Muscle layer of duodenum (tissue), 2 donors: Measurements from ENCODE around the gene MRPL54.
"Not testable (repeated sequence)": the region's sequence is repeated elsewhere in the genome, so short reads cannot be mapped to it uniquely, and the experiment has no call there.

Source experiments
- H3K27ac ChIP-seq: one replicate; pipeline ENCODE4 v1.7.0; 2013; ENCODE audit warnings: mild to moderate bottlenecking, low read length
- H3K27me3 ChIP-seq: one replicate; pipeline ENCODE4 v1.7.0; 2013; ENCODE audit warnings: low read depth, mild to moderate bottlenecking, control low read depth, low read length
- H3K36me3 ChIP-seq, 2 donors: one replicate each; pipeline ENCODE4 v1.7.0; 2013; ENCODE audit warnings: low read length in 2 of 2, control low read depth in 1 of 2, mild to moderate bottlenecking in 1 of 2; ENCODE audit not compliant: insufficient read depth in 2 of 2, control insufficient read depth in 1 of 2
- H3K4me1 ChIP-seq, 2 donors: one replicate each; pipeline ENCODE4 v1.7.0; 2013; ENCODE audit warnings: low read length in 2 of 2, mild to moderate bottlenecking in 2 of 2, control low read depth in 1 of 2, moderate library complexity in 1 of 2; ENCODE audit not compliant: insufficient read depth in 2 of 2, control insufficient read depth in 1 of 2
- H3K4me3 ChIP-seq, 2 donors: one replicate each; pipeline ENCODE4 v1.7.0; 2013; ENCODE audit warnings: low read length in 2 of 2, low read depth in 1 of 2, mild to moderate bottlenecking in 1 of 2
- H3K9me3 ChIP-seq, 2 donors: one replicate each; pipeline ENCODE4 v1.7.0; 2013; ENCODE audit warnings: low read length in 2 of 2, control low read depth in 1 of 2, mild to moderate bottlenecking in 1 of 2; ENCODE audit not compliant: control insufficient read depth in 1 of 2
- donor health status: healthy.

MRPL54 gene

DNA sequence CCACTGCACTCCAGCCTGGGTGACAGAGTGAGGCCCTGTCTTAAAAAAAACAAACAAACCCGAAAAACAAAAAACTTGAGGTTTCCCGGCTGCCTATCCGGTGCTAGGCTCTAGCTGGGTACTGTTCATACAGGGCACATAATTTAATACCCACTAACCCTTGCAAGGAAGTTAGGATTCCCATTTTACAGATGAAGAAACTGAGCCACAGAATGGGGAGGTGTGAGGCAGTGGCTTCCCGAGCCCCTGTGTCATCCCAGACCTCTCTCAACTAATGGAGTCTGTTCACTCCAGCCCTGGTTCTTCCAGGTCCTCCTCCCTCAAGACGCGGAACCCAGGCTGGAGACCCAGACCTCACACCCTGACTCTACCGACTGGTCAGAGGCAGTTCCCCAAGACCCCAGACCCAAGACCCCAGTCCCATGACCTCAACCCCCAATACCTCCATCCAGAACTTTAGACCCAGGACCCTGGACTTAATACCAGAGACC lies 1.6 kb upstream of the MRPL54 start:
- H3K4me3 ChIP-seq, result peak overlapping the region; percentile 89 to 95
- no peaks in the 10 kb centered on the region for H3K27me3 ChIP-seq
- H3K4me1 ChIP-seq, result peaks cover 3 to 40% of the 10 kb centered on the region in 2 donors
- no peaks in the 10 kb centered on the region for H3K9me3 ChIP-seq
- peaks cover 11 to 31% of the 10 kb centered on the region in 2 donors for H3K36me3 ChIP-seq
- peak overlapping the region; percentile 89 for H3K27ac ChIP-seq

DNA sequence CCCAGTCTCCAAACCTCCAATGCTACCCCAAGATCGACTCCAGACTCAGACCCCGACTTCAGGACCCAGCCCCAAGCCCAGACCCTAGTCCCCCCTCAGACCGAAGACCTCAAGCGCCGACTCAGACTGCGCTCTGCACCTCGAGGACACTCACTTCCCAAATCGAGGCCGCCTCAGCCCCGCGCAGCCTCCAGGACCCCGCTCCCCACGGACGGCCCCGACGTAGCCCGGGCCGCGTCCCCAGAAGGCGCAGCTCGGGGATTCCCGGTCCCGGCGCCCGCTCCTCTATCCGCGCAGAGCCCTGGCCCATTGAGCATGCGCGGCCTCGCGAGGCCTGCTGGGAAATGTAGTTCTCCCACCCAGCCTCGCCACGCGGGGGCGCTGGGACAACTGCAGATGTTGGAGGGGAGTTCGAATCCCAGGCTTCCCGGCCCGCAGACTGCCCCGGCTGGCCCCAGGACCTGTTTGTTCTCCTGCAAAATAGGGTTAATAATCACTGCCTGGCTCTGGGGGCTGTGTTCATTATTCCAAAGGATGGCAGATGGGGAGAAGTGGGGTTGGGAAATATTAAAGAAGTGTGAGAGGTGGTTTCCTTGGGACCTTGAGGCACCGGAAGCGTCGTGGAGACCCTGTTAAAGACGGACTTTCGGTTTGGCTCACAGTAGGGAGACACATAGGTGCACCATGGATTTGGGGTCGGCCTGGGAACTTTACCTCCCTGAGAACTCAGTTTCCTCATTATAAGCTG lies 926 bp upstream of the MRPL54 start, which contains the start of gene APBA3:
TSS of gene APBA3 (minus strand) at position 311 of the 748 bp plus-strand sequence. CDS start 1,428 bp downstream, outside the sequence.
- Histone ChIP-seq H3K4me1 (peaks cover 3 to 40% of the 10 kb centered on the region in 2 donors), H3K36me3 (peaks cover 11 to 35% of the 10 kb centered on the region in 2 donors), H3K27me3 (no peaks in the 10 kb centered on the region), H3K9me3 (no peaks in the 10 kb centered on the region), H3K27ac (peak within 1 kb of the TSS; percentile 98), H3K4me3 (peak within 1 kb of the TSS; percentile 89 to 95)

DNA sequence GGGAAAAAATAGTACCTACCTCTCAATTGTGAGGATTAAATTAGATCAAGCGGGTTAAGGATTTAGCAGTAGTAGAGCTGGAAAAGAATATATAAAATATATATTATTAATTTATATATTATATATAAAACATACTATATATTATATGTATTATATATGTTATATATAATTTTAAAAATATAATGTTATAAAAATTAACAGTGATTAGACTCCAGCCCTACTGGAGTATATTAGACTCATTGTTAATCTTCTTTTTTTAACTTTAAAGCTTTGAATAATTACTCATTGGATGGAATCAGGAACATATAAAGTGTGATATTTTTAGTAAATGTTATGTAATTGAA lies 380 bp upstream of the MRPL54 start:
- peaks cover 12 to 39% of the 10 kb centered on the region in 2 donors for H3K36me3 ChIP-seq
- peak overlapping the region in 1 of 2 donors; percentile 89 for H3K4me3 ChIP-seq

DNA sequence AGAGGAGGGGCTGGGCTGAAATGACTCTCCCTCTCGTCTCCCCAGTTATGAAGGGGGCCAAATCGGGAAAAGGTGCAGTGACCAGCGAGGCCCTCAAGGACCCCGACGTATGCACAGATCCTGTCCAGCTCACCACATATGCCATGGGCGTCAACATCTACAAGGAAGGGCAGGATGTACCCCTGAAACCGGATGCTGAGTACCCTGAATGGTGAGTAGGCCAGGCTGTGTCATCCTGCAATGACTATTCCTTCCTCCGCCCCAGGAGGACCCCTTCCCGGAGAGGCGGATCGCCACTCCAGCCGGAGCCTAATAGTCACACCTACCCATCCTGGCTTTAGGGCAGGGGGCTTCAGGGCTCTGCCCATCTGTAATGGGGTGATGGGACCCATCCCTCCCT lies 2.6 kb downstream of the MRPL54 start:
- Histone ChIP-seq H3K27ac (no peak overlapping the region), H3K36me3 (peaks cover 14 to 42% of the 10 kb centered on the region in 2 donors), H3K27me3 (no peaks in the 10 kb centered on the region), H3K4me1 (peaks cover 3 to 21% of the 10 kb centered on the region in 2 donors), H3K9me3 (no peaks in the 10 kb centered on the region), H3K4me3 (no peak overlapping the region)

More for the DNA sequence above, 380 bp upstream of the MRPL54 start:
- H3K9me3 ChIP-seq, result no peaks in the 10 kb centered on the region
- H3K27me3 ChIP-seq, result no peaks in the 10 kb centered on the region
- peak overlapping the region; percentile 98 for H3K27ac ChIP-seq
- peaks cover 3 to 37% of the 10 kb centered on the region in 2 donors for H3K4me1 ChIP-seq

DNA sequence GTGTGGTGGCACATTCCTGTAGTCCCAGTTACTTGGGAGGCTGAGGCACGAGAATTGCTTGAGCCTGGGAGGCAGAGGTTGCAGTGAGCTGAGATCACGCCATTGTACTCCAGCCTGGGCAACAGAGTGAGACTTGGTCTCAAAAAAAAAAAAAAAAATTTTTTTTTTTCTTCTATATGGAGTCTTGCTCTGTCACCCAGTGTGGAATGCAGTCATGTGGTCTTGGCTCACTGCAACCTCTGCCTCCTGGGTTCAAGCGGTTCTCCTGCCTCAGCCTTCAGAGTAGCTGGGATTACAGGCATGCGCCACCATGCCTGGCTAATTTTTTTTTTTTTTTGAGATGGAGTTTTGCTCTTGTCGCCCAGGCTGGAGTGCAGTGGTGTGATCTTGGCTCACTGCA lies 3.3 kb downstream of the MRPL54 start:
- not testable (repeated sequence) for H3K27ac ChIP-seq, H3K4me3 ChIP-seq, H3K9me3 ChIP-seq, H3K27me3 ChIP-seq
- H3K4me1 ChIP-seq, result peaks cover 3 to 15% of the 10 kb centered on the region in 2 donors
- peaks cover 14 to 42% of the 10 kb centered on the region in 2 donors for H3K36me3 ChIP-seq

DNA sequence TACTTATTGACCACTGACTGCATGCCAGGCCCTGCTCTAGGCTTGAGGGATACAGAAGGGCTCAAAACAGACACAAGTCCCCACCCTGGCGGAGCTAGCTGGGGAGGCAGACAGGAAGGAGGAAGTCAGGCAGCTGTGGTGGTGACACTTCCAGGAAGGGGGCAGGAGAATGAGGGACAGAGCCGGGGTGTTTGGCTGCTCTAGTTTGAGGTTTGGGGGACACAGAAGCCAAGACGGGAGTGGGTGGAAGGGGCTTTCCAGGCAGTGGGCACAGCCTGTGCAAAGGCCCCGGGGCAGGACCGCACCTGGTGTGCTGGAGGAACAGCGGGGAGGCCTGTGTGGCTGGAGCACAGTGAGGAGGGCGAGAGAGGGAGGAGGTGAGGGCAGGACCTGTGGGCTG lies 4.0 kb downstream of the MRPL54 start:
- peaks cover 14 to 42% of the 10 kb centered on the region in 2 donors for H3K36me3 ChIP-seq
- no peaks in the 10 kb centered on the region for H3K9me3 ChIP-seq
- no peak overlapping the region for H3K27ac ChIP-seq
- no peaks in the 10 kb centered on the region for H3K27me3 ChIP-seq
- H3K4me1 ChIP-seq, result peaks cover 3 to 12% of the 10 kb centered on the region in 2 donors
- no peak overlapping the region for H3K4me3 ChIP-seq

DNA sequence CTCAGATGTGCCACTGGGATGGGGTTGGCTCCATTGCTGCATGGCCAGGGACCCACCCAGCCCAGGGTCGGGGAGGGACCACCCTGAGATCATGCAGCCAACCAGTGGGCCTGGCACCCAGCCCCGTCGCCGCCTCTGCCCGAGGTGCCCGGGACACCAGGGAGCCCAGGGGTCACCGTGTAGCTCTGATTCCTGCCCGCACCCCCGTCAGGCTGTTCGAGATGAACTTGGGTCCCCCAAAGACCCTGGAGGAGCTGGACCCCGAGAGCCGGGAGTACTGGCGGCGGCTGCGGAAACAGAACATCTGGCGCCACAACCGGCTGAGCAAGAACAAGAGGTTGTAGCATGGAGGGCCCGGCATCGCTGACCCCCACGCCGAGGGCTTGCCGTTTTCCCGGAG lies 4.6 kb downstream of the MRPL54 start:
- Histone ChIP-seq H3K4me1 (peaks cover 0 to 7% of the 10 kb centered on the region in 2 donors), H3K27me3 (no peaks in the 10 kb centered on the region), H3K9me3 (no peaks in the 10 kb centered on the region), H3K4me3 (no peak overlapping the region), H3K36me3 (peaks cover 14 to 42% of the 10 kb centered on the region in 2 donors), H3K27ac (no peak overlapping the region)

DNA sequence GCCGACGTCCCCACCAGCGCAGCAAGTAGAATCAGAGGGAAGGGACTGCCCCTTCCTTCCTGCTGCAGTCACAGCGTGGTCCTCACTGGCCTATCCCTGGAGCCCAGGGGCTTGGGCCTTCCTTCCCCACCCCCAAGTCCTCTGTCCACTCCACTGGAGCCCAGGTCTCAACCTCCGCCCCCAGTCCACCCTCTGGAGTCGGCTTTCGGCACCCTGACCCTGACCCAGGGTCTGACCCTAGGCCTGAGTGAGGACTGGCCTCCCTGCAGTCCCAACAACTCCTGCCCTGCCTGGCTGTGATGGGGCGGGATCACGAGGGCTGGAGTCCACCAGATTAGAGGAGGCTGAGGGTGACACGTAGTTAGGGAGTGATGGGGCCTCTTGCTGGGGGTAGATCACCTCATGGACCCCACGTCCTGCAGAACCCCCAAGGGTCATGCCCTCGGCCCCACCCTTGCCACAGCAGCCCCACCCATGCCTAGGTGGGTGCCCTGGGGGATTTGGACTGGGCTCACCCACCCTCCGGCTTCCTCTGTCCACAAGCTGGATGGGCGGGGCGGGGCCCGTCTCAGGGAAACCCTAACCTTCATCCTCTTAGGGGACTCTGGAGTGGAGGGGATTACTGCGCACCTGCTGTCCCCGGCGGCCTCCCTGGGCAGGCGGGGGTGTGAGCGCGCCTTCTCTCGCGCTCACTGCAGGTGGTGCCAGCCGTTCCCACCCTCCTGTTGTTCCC lies 5.7 kb downstream of the MRPL54 start:
- Histone ChIP-seq H3K27me3 (no peaks in the 10 kb centered on the region), H3K36me3 (peaks cover 14 to 42% of the 10 kb centered on the region in 2 donors), H3K9me3 (no peaks in the 10 kb centered on the region), H3K4me3 (no peak overlapping the region), H3K4me1 (peaks cover 0 to 4% of the 10 kb centered on the region in 2 donors), H3K27ac (no peak overlapping the region)

DNA sequence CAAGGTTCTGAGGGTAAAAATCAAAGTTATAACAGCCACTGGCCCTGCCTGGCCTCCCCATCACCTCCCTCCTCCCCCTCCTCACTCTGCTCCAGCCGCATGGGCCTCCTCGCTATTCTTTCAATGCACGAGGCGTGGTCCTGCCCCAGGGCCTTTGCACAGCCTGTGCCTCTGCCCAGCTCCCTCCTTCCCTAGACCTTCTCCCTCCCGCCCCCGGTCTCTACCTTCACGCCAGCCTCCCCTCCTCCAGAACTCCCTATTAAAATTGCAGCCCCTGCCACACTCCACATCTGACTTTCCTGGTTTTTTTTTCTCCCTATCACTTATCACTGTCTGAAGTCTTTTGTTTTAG lies 6.2 kb downstream of the MRPL54 start:
- Histone ChIP-seq H3K9me3 (no peaks in the 10 kb centered on the region), H3K36me3 (peaks cover 14 to 42% of the 10 kb centered on the region in 2 donors), H3K4me3 (no peak overlapping the region), H3K27ac (no peak overlapping the region), H3K27me3 (no peaks in the 10 kb centered on the region), H3K4me1 (no peaks in the 10 kb centered on the region)

DNA sequence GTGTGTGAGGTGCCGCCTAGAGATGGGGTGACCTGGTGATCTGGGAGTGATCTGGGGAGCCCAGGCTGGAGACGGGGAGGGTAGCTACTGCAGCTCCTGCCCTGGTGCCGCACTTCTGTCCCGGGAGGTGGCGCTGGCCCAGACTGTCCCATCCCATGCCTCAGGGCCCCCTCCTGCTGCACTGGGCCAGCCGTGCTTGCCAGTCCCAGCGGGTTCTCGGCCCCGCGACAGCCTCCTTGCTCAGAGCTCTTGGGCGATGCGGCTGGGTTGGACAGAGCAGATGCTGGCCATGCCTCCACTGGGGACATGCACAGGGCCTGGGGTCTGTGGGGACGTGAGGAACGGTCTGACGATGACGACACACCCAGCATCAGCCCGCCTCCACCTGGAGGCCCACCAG lies 7.0 kb downstream of the MRPL54 start:
- H3K36me3 ChIP-seq, result peaks cover 14 to 42% of the 10 kb centered on the region in 2 donors
- H3K27ac ChIP-seq, result no peak overlapping the region
- no peak overlapping the region for H3K4me3 ChIP-seq
- no peaks in the 10 kb centered on the region for H3K9me3 ChIP-seq
- no peaks in the 10 kb centered on the region for H3K4me1 ChIP-seq
- no peaks in the 10 kb centered on the region for H3K27me3 ChIP-seq

DNA sequence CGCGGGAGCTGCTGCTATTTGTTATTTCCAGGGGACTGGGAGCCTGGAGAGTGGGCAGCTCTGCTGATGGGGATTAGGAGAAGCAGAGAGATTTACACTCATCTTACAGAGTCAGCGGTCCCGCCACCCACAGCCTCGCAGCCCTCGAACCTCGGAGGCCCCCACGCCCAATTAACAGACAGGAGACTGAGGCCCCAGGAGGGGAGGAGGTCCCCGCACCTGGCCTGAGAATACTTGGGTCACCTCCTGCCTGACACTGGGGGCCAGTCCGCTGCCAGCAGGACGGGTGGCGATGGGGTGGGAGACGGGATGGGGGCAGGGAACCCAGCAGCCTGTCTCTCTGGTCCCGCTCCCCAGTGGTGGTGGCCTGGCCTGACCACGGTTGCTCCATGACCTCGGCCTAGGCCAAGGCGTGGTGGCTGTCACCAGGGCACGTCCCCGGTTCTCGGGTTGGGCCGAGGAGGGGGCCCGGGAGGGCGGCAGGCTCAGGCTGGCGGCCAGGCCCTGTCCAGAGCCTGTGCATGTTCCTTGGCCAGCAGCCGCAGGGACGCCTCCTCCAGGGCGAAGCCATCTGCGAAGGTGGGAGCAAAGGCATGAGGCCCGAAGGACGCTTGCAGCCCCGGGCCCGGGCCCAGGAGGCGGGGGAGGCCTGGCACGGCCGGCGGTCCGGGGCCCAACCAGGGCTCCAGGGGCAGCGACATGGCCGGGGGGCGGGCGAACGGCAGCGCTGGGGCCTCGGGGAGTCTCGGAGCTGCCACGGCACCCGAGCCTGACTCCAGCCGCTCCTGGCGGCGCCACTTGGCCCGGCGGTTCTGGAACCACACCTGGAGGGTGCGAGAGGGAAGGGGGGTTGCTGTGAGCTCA lies 7.9 kb downstream of the MRPL54 start:
- no peak overlapping the region for H3K27ac ChIP-seq
- H3K4me1 ChIP-seq, result no peaks in the 10 kb centered on the region
- H3K36me3 ChIP-seq, result peaks cover 9 to 37% of the 10 kb centered on the region in 2 donors
- H3K9me3 ChIP-seq, result no peaks in the 10 kb centered on the region
- no peak overlapping the region for H3K4me3 ChIP-seq
- no peaks in the 10 kb centered on the region for H3K27me3 ChIP-seq
